ENCODE measurements around the gene PRRC2B.

DNA sequence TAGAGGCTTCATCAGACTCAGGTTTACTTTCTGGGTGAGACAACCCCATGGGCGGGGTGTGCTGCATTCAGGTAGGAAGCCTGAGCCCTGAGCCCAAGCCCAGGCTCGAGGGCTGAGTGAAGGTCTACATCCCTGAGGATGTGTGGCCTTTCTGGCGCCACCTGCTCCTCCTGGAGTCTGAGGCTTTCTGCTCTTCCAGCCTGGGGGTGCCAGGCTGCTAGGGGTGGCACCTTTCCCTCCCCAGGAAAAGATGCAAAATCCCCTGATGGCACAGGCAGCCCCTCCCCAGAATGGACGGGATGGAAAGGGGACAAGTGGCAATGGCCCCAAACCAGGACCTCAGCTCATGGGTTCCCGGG, 44.4 kb upstream of the PRRC2B start:
- TF ChIP-seq, protein P1, sequence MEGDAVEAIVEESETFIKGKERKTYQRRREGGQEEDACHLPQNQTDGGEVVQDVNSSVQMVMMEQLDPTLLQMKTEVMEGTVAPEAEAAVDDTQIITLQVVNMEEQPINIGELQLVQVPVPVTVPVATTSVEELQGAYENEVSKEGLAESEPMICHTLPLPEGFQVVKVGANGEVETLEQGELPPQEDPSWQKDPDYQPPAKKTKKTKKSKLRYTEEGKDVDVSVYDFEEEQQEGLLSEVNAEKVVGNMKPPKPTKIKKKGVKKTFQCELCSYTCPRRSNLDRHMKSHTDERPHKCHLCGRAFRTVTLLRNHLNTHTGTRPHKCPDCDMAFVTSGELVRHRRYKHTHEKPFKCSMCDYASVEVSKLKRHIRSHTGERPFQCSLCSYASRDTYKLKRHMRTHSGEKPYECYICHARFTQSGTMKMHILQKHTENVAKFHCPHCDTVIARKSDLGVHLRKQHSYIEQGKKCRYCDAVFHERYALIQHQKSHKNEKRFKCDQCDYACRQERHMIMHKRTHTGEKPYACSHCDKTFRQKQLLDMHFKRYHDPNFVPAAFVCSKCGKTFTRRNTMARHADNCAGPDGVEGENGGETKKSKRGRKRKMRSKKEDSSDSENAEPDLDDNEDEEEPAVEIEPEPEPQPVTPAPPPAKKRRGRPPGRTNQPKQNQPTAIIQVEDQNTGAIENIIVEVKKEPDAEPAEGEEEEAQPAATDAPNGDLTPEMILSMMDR (IDR thresholded peaks at IDR 0.05), result no peak
- TF ChIP-seq POLR2A (IDR thresholded peaks at IDR 0.05), result no peak
